ENCODE measurements around the gene CNST.
"Not testable (repeated sequence)": the region's sequence is repeated elsewhere in the genome, so short reads cannot be mapped to it uniquely, and the experiment has no call there.

The CNST gene

DNA sequence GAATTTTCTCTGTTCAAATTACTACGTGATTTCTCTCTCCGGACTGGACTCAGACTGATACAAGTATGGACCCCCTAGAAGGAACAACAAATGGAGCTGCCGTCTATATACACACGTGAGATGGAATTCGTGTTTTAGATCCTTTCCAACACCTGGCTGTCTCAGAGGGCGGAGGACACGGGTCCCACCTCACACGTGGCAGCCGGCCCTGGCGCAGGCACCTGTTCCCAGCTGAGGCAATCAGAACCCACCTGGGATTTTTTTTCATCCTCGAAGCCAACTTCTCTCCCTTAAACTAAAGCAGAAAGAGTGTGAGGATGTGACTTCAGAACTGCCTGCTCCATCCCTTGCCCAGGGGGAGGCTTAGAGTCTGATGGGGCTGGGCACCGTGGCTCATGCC lies 123.8 kb downstream of the CNST start:
- TF ChIP-seq PAX5 (IDR thresholded peaks at IDR 0.05; ENCODE audit: insufficient read depth, low read length, severe bottlenecking) (no peak), SPI1 (IDR thresholded peaks at IDR 0.05; ENCODE audit: low read depth, low read length) (no peak), POU2F2 (IDR thresholded peaks at IDR 0.05; ENCODE audit: low read depth, low read length) (no peak), POLR2AphosphoS5 (IDR thresholded peaks at IDR 0.05; ENCODE audit: low read depth, low read length) (no peak), TAF1 (IDR thresholded peaks at IDR 0.05; ENCODE audit: low read depth, low read length) (no peak), POLR2A (IDR thresholded peaks at IDR 0.05; ENCODE audit: low read depth, low read length) (no peak)
- DNase-seq (ENCODE audit: insufficient read length, low spot score) (no peak), FAIRE-seq (no peak)

DNA sequence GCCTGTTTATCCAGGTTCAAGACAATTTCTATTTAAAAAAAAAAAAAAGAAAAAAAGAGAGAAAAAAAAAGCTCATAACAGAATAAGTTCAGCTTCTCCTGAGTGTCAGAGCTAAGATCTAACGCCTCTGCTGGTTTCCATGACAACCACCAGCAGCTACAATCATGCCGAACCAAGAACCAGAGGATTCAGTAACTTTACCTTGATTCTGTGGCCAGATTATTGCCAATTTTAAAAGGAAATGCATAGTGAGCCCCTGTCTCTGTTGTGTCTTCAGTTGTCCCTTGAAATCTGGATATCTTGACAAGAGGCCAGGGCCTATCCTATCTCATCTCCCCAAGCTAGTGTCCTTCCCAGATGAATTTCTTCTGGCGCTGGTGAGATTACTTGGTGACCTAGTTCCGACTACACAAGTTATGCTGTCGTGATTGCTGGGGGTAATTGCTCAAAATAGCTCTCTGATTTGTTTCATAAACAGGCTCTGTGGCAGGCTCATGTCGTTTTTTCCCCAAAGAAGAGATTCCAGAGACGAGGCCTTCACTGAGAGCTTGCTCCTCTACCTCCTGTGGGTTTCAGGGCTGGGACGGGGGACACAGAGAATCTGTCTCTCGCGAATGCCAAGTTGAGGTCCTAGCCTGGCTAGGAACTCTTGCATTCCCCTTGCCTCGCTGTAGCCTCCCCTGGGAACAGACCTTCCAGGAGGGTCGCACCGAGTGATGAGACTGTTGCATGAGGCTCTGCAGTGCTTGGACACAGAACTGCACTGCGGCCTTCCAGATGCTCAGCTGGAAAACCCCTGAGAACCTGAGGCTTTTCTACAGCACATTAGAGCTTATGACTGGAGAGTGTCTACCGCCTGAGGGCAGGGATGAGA lies 125.6 kb downstream of the CNST start:
- FAIRE-seq (no peak), DNase-seq (ENCODE audit: insufficient read length, low spot score) (no peak)
- TF ChIP-seq POLR2A (IDR thresholded peaks at IDR 0.05; ENCODE audit: low read depth, low read length) (no peak), POU2F2 (IDR thresholded peaks at IDR 0.05; ENCODE audit: low read depth, low read length) (no peak), SPI1 (IDR thresholded peaks at IDR 0.05; ENCODE audit: low read depth, low read length) (no peak), PAX5 (IDR thresholded peaks at IDR 0.05; ENCODE audit: insufficient read depth, low read length, severe bottlenecking) (no peak), POLR2AphosphoS5 (IDR thresholded peaks at IDR 0.05; ENCODE audit: low read depth, low read length) (no peak), TAF1 (IDR thresholded peaks at IDR 0.05; ENCODE audit: low read depth, low read length) (no peak)

DNA sequence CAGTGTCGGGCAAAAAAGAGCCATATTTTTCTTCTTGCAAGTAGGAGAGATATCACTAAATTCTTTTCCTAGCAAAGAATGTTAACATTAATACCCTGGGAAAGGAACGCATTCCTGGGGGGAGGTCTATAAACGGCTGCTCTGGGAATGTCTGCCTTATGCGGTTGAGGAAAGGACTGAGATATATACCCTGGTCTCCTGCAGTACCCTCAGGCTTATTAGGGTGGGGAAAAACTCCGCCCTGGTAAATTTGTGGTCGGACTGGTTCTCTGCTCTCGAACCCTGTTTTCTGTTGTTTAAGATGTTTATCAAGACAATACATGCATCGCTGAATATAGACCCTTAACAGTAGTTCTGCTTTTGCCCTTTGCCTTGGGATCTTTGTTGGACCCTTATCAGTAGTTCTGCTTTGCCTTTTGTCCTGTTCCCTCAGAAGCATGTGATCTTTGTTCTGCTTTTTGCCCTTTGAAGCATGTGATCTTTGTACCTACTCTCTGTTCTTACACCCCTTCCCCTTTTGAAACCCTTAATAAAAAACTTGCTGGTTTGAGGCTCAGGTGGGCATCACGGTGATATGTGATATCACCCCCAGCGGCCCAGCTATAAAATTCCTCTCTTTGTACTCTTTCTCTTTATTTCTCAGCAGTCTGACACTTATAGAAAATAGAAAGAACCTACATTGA lies 128.1 kb downstream of the CNST start:
- not testable (repeated sequence) for FAIRE-seq; DNase-seq (ENCODE audit: insufficient read length, low spot score)

DNA sequence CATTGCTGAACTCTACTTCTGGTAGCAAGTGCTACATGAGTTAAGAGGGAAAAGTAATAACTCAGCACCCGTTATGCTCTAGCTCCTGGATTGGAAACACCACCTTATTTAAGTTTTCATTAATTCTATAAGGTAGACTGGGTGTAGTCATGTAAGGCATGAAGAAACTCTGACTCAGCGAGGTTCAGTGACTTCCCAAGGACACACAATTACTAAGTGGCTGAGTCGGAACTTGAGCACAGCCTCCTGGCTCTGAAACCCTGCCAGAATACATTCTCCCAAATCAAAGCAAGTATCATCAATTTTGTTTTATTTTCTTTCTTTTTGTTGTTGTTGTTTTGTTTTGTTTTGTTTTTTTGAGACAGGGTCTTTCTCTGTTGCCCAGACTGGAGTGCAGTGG lies 128.9 kb downstream of the CNST start:
- no peak for DNase-seq (ENCODE audit: insufficient read length, low spot score)
- no peak for FAIRE-seq
- TF ChIP-seq POLR2AphosphoS5 (IDR thresholded peaks at IDR 0.05; ENCODE audit: low read depth, low read length) (no peak), SPI1 (IDR thresholded peaks at IDR 0.05; ENCODE audit: low read depth, low read length) (no peak), POLR2A (IDR thresholded peaks at IDR 0.05; ENCODE audit: low read depth, low read length) (no peak), POU2F2 (IDR thresholded peaks at IDR 0.05; ENCODE audit: low read depth, low read length) (no peak), PAX5 (IDR thresholded peaks at IDR 0.05; ENCODE audit: insufficient read depth, low read length, severe bottlenecking) (no peak), TAF1 (IDR thresholded peaks at IDR 0.05; ENCODE audit: low read depth, low read length) (no peak)

DNA sequence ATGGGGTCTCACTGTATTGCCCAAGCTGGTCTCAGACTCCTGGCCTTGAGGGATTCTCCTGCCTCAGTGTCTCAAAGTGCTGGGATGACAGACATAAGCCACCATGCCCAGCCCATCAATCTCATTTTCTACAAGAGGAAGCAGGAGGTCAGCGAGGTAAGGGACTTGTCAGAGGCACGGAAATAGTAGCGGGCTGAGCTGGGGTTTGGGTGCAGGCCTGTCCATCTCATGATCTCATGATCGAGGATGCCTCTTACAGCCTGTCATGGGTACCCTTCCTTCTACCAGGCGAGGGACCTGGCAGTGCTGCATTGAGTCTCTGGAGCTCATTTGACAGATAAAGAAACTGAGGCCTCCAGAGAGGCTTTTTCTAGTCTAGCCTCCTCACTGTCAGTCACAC lies 129.4 kb downstream of the CNST start:
- DNase-seq (ENCODE audit: insufficient read length, low spot score) = no peak
- no peak for FAIRE-seq
- TF ChIP-seq POLR2A (IDR thresholded peaks at IDR 0.05; ENCODE audit: low read depth, low read length) (no peak), TAF1 (IDR thresholded peaks at IDR 0.05; ENCODE audit: low read depth, low read length) (no peak), SPI1 (IDR thresholded peaks at IDR 0.05; ENCODE audit: low read depth, low read length) (no peak), PAX5 (IDR thresholded peaks at IDR 0.05; ENCODE audit: insufficient read depth, low read length, severe bottlenecking) (no peak), POLR2AphosphoS5 (IDR thresholded peaks at IDR 0.05; ENCODE audit: low read depth, low read length) (no peak), POU2F2 (IDR thresholded peaks at IDR 0.05; ENCODE audit: low read depth, low read length) (no peak)

DNA sequence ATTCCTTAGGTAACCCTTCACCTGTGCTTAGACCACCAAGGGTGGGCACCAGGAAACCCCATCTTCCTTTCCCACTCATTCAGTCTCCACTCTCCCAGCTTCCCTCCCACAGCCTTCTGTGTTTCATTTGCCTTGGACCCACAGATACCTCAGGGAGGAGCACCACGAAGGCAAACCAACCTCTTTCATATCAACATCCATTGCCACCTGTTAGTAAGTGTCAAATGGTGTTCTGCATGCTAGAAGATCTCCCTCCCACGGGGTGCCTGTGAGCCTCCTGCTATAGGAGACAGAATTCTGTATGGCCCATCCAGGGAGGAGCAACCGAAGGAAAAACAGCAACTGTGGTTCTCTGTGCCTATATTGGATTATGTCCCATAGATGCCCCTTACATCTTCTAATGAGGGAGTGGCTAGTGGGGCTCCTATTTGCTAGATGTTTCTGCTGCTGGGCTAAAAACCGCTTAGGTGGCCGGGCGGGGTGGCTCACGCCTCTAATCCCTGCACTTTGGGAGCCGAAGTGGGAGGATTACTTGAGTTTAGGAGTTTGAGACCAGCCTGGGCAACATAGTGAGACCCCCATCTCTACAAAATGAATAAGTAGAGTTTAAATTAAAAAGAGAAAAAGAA lies 132.3 kb downstream of the CNST start:
- DNase-seq (ENCODE audit: insufficient read length, low spot score) (no peak), FAIRE-seq (no peak)
- TF ChIP-seq POLR2AphosphoS5 (IDR thresholded peaks at IDR 0.05; ENCODE audit: low read depth, low read length) = no peak
- no peak for TF ChIP-seq POLR2A (IDR thresholded peaks at IDR 0.05; ENCODE audit: low read depth, low read length)
- no peak for TF ChIP-seq POU2F2 (IDR thresholded peaks at IDR 0.05; ENCODE audit: low read depth, low read length)
- TF ChIP-seq SPI1 (IDR thresholded peaks at IDR 0.05; ENCODE audit: low read depth, low read length) = no peak
- no peak for TF ChIP-seq PAX5 (IDR thresholded peaks at IDR 0.05; ENCODE audit: insufficient read depth, low read length, severe bottlenecking)
- no peak for TF ChIP-seq TAF1 (IDR thresholded peaks at IDR 0.05; ENCODE audit: low read depth, low read length)

DNA sequence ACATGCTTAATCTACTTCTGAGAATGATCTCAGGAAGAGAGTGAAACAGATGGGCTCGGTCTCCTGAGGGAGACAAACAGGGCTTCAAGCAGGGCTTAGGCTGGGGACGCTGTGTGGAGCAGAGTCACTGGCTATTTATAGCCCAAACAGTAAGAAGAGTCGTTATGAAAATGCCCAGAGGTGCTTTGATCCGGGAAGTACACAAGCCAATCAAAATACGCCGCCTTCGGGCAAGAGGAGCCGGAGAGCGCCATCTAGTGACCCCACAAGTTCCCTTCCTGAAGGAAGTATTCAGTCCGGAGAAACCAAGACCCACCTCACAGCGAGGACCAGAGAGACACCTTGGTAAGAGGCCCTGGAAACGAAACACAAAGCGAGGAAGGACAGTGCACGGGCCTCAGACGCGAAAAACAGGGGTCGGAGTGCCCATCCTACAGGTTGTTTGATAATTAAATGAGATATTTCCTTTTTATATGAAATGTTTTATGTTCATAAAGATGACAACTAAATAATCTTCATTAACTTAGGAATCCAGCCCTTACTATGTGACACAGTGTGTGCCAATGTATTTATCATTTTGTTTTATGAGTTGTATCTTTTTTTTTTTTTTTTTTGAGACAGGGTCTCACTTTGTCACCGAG lies 133.0 kb downstream of the CNST start:
- TF ChIP-seq POU2F2 (IDR thresholded peaks at IDR 0.05; ENCODE audit: low read depth, low read length) (peak; percentile 67; the same call in 1 of the 2 replicates), POLR2A (IDR thresholded peaks at IDR 0.05; ENCODE audit: low read depth, low read length) (no peak), POLR2AphosphoS5 (IDR thresholded peaks at IDR 0.05; ENCODE audit: low read depth, low read length) (no peak), TAF1 (IDR thresholded peaks at IDR 0.05; ENCODE audit: low read depth, low read length) (peak; percentile 22; the same call in 1 of the 2 replicates), PAX5 (IDR thresholded peaks at IDR 0.05; ENCODE audit: insufficient read depth, low read length, severe bottlenecking) (no peak), SPI1 (IDR thresholded peaks at IDR 0.05; ENCODE audit: low read depth, low read length) (no peak)
- DNase-seq (ENCODE audit: insufficient read length, low spot score) (peak; percentile 76), FAIRE-seq (peak; percentile 58)

DNA sequence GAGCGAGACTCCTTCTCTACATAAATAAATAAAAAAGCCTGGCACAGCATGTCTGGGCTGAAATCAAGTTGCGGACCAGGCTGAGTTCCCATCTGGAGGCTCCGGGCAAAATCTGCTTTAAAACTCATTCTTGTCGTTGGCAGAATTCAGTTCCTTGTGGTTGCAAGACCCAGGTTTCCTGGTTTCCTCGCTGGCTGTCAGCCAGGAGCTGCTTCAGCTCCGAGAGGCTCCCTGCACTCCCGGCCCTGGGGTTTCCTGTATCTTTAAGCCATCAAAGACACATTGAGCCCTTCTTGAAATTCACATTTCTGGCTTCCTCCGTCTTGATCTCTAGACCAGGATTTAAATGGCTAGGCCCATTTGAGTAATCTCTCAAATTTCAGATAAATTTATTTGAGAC lies 137.3 kb downstream of the CNST start:
- TF ChIP-seq POU2F2 (IDR thresholded peaks at IDR 0.05; ENCODE audit: low read depth, low read length) = no peak
- no peak for FAIRE-seq
- no peak for DNase-seq (ENCODE audit: insufficient read length, low spot score)

DNA sequence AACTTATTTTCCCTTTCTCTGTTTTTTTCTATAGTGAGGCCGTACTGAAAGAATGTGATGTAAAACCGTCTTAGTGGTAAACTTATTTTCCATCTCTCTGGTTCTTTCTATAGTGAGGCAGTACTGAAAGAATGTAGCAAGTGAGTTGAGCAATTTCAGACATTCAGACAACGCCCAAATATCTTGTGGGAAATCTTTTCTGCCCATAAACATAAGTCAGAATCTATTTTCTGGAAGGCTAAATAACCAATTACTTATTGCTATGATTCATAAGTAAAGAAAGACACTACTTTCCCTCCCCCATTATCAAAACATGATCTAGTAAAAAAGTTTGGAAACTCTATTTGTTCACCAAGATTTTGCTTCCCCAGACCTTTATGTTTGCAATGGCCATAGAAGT lies 139.1 kb downstream of the CNST start:
- FAIRE-seq (no peak), DNase-seq (ENCODE audit: insufficient read length, low spot score) (no peak)

More for the DNA sequence above, 139.1 kb downstream of the CNST start:
- no peak for TF ChIP-seq PAX5 (IDR thresholded peaks at IDR 0.05; ENCODE audit: insufficient read depth, low read length, severe bottlenecking)
- no peak for TF ChIP-seq POLR2A (IDR thresholded peaks at IDR 0.05; ENCODE audit: low read depth, low read length)
- TF ChIP-seq SPI1 (IDR thresholded peaks at IDR 0.05; ENCODE audit: low read depth, low read length) = no peak
- TF ChIP-seq POLR2AphosphoS5 (IDR thresholded peaks at IDR 0.05; ENCODE audit: low read depth, low read length) = no peak
- TF ChIP-seq TAF1 (IDR thresholded peaks at IDR 0.05; ENCODE audit: low read depth, low read length) = no peak
- no peak for TF ChIP-seq POU2F2 (IDR thresholded peaks at IDR 0.05; ENCODE audit: low read depth, low read length)
